GM18861 (cell line): ENCODE results near the gene ZNF683.
"Not testable (repeated sequence)": the region's sequence is repeated elsewhere in the genome, so short reads cannot be mapped to it uniquely, and the experiment has no call there.

Experiments
- ATAC-seq: cut with Tn5 transposase; IDR thresholded peaks from one replicate; pipeline ENCODE4 v1.9.1; 2021; ENCODE audit not compliant: unreplicated experiment

Gene ZNF683

GRCh38 chr1:26387447-26387846, 14.9 kb upstream of the ZNF683 start:
- ATAC-seq: no peak

- ATAC-seq: not testable (repeated sequence)
These were observed 12.5 kb upstream of the ZNF683 start for GRCh38 chr1:26385063-26385462.

GRCh38 chr1:26384076-26384475, 11.5 kb upstream of the ZNF683 start:
- no peak for ATAC-seq

- ATAC-seq: no peak
These were observed 6.3 kb upstream of the ZNF683 start for GRCh38 chr1:26378879-26379251.

GRCh38 chr1:26378088-26378878, 5.7 kb upstream of the ZNF683 start:
- ATAC-seq: no peak

- ATAC-seq: no peak
These were observed 3.5 kb upstream of the ZNF683 start for GRCh38 chr1:26376050-26376449.

- no peak for ATAC-seq
These were observed 2.5 kb upstream of the ZNF683 start for GRCh38 chr1:26375081-26375480.

- ATAC-seq: not testable (repeated sequence)
These were observed 1.8 kb upstream of the ZNF683 start for GRCh38 chr1:26374361-26374760.

- no peak for ATAC-seq
These were observed 1.2 kb upstream of the ZNF683 start for GRCh38 chr1:26373789-26374188.

- no peak for ATAC-seq
These were observed 731 bp upstream of the ZNF683 start for GRCh38 chr1:26373281-26373680.

- no peak for ATAC-seq
These were observed 511 bp downstream of the ZNF683 start for GRCh38 chr1:26372039-26372438.

GRCh38 chr1:26370591-26371382, 1.8 kb downstream of the ZNF683 start:
- ATAC-seq: no peak

- no peak for ATAC-seq
These were observed 4.1 kb downstream of the ZNF683 start for GRCh38 chr1:26368486-26368885.

GRCh38 chr1:26368006-26368405, 4.5 kb downstream of the ZNF683 start:
- no peak for ATAC-seq

GRCh38 chr1:26367441-26367840, 5.1 kb downstream of the ZNF683 start:
- ATAC-seq: no peak

- ATAC-seq: no peak
These were observed 7.6 kb downstream of the ZNF683 start for GRCh38 chr1:26364956-26365355.

GRCh38 chr1:26363549-26364448, 8.8 kb downstream of the ZNF683 start:
- ATAC-seq: no peak

- ATAC-seq: no peak
These were observed 10.2 kb downstream of the ZNF683 start for GRCh38 chr1:26362331-26362730.

- no peak for ATAC-seq
These were observed 10.9 kb downstream of the ZNF683 start for GRCh38 chr1:26361605-26362122.

GRCh38 chr1:26360807-26361604, 11.5 kb downstream of the ZNF683 start:
- ATAC-seq: no peak
